Measurements from ENCODE around the gene SLC22A12.

- TF ChIP-seq, protein P1, sequence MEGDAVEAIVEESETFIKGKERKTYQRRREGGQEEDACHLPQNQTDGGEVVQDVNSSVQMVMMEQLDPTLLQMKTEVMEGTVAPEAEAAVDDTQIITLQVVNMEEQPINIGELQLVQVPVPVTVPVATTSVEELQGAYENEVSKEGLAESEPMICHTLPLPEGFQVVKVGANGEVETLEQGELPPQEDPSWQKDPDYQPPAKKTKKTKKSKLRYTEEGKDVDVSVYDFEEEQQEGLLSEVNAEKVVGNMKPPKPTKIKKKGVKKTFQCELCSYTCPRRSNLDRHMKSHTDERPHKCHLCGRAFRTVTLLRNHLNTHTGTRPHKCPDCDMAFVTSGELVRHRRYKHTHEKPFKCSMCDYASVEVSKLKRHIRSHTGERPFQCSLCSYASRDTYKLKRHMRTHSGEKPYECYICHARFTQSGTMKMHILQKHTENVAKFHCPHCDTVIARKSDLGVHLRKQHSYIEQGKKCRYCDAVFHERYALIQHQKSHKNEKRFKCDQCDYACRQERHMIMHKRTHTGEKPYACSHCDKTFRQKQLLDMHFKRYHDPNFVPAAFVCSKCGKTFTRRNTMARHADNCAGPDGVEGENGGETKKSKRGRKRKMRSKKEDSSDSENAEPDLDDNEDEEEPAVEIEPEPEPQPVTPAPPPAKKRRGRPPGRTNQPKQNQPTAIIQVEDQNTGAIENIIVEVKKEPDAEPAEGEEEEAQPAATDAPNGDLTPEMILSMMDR (conservative IDR thresholded peaks at IDR 0.05; ENCODE audit: low read depth, low read length): peak; percentile 75
- no peak for TF ChIP-seq EZH2 (IDR thresholded peaks at IDR 0.05; ENCODE audit: low read length, unreplicated experiment)
Measured at GRCh38 chr11:64650923-64651523, 60.0 kb downstream of the SLC22A12 start.
